ENCODE data around the gene EBLN1.

EBLN1 gene

DNA sequence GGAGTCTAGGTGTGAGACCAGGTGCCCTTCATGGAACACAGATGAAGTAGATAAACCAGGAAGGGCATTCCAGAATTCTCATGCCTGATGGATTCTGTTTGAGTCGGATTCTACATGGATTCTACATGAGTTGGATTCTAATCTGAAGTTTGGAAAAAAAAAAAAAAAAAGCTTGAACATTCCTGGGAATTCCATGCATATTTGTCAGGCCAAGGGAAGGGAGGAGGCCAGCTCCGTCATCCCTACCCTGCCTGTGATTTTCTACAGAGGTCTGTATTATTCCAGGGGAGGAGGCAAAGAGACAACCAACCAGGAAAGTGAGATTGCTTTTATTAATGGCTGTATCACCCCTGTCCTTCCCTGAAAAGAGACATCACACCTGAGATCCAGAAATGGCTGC is 27.8 kb upstream of the EBLN1 start:
- in situ Hi-C loops (cut with HindIII; ENCODE audit: low pct_unique_long_range_greater_than_20kb, low sequenced_read_pairs) = no loop called here
- no peak for DNase-seq (ENCODE audit: low read depth in 1 of 2, low spot score in 1 of 2)
- no peak for TF ChIP-seq JUND (IDR thresholded peaks at IDR 0.05; ENCODE audit: low read depth)

- in situ Hi-C loops (cut with HindIII; ENCODE audit: low pct_unique_long_range_greater_than_20kb, low sequenced_read_pairs) = no loop called here
- no peak for TF ChIP-seq JUND (IDR thresholded peaks at IDR 0.05; ENCODE audit: low read depth)
- DNase-seq (ENCODE audit: low read depth in 1 of 2, low spot score in 1 of 2) = no peak
These were observed 27.0 kb upstream of the EBLN1 start for GRCh38 chr10:22244855-22245254.

DNA sequence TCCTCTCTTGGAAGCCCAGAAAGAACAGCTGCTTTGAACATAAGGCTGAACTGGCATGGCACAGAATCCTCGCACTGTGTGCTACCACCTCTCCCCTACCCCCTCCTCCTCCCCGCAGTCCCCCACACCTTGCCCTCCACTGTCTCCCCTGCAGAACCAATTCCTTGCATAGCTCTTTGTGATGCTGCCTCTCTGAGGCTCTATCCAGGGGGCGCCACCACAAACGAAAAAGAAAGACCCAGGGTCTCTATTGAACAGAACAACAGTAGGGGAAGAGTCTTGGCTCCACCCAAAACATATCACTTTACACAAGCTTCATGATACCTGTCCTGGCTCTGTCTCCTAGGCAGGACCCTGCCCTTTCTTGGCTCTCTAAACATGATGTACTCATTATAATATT is 26.2 kb upstream of the EBLN1 start:
- in situ Hi-C loops (cut with HindIII; ENCODE audit: low pct_unique_long_range_greater_than_20kb, low sequenced_read_pairs) = no loop called here
- no peak for TF ChIP-seq JUND (IDR thresholded peaks at IDR 0.05; ENCODE audit: low read depth)
- DNase-seq (ENCODE audit: low read depth in 1 of 2, low spot score in 1 of 2) = no peak

DNA sequence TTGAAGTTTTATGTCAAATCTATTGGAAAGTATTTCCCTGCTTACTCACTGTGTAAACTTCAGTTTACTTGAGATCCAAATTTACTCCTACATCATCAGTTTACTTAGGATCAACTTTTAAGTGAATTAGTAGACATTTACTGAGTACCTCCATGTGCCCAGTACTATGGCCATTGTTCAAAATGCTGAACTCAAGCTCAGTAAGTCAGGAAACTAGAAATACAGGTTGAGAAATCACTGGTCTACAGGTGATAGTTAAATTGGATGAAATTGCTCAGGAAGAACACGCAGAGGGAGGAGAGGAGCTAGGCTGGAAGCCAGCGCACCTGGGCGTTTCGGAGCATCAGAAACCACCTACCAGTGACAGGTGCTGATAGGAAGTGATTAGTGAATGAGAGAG is 25.5 kb upstream of the EBLN1 start:
- DNase-seq (ENCODE audit: low read depth in 1 of 2, low spot score in 1 of 2) = no peak
- in situ Hi-C loops (cut with HindIII; ENCODE audit: low pct_unique_long_range_greater_than_20kb, low sequenced_read_pairs) = no loop called here
- TF ChIP-seq JUND (IDR thresholded peaks at IDR 0.05; ENCODE audit: low read depth) = no peak

- in situ Hi-C loops (cut with HindIII; ENCODE audit: low pct_unique_long_range_greater_than_20kb, low sequenced_read_pairs) = no loop called here
- TF ChIP-seq JUND (IDR thresholded peaks at IDR 0.05; ENCODE audit: low read depth) = no peak
- DNase-seq (ENCODE audit: low read depth in 1 of 2, low spot score in 1 of 2) = no peak
These were observed 13.4 kb upstream of the EBLN1 start for GRCh38 chr10:22231260-22231659.

DNA sequence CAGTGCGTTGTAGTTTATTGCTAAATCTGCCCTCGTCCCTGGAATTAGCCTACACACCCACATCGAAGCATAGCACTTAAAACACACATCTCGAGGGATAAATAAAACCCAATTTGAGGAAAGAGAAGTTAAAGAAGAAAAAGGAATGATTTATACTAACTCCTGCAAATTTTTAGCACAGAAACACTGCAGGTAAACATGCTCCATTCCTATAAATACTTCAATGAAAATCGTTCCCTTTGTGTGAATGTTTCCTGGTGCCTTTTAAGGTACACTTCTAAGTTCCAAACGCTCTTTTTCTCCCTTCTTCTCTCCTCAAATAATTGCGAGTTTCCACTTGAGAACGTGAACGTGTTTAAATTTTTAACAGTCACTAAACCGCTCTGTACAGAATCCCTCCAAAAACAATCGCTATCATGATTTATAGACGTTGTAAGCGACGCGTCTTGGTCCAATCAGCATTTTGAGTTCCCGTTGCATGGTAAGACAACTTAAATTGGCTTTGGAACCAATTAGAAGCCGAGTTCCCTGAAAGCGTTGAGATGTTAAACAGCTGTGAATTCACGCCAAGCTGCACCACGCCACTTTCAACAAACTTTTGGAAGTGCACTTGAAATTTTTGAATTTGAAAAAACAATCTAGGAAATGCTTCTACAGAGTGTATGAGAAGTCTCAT is 12.5 kb upstream of the EBLN1 start:
- in situ Hi-C loops (cut with HindIII; ENCODE audit: low pct_unique_long_range_greater_than_20kb, low sequenced_read_pairs) = no loop called here
- no peak for DNase-seq (ENCODE audit: low read depth in 1 of 2, low spot score in 1 of 2)
- no peak for TF ChIP-seq JUND (IDR thresholded peaks at IDR 0.05; ENCODE audit: low read depth)

DNA sequence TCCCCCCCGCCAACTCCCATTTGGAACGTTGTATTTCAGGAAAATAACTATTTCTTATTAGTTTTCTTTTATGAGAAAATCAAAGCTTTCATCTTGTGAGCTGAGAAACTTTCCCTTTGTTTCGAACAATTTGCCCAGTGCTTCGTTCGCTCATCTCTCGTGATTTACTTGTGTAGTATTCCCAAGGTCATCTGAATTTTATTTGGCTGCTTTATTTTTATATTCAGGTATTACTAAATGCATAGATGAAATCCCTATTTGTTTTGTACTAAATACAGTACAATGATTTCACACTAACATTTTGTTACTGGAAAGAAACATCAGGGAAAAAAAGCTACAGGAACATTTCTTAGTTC is 12.0 kb upstream of the EBLN1 start:
- no peak for DNase-seq (ENCODE audit: low read depth in 1 of 2, low spot score in 1 of 2)
- no peak for TF ChIP-seq JUND (IDR thresholded peaks at IDR 0.05; ENCODE audit: low read depth)
- in situ Hi-C loops (cut with HindIII; ENCODE audit: low pct_unique_long_range_greater_than_20kb, low sequenced_read_pairs) = no loop called here

- TF ChIP-seq JUND (IDR thresholded peaks at IDR 0.05; ENCODE audit: low read depth) = no peak
- DNase-seq (ENCODE audit: low read depth in 1 of 2, low spot score in 1 of 2) = no peak
- in situ Hi-C loops (cut with HindIII; ENCODE audit: low pct_unique_long_range_greater_than_20kb, low sequenced_read_pairs) = no loop called here
These were observed 11.4 kb upstream of the EBLN1 start for GRCh38 chr10:22228943-22229801.

DNA sequence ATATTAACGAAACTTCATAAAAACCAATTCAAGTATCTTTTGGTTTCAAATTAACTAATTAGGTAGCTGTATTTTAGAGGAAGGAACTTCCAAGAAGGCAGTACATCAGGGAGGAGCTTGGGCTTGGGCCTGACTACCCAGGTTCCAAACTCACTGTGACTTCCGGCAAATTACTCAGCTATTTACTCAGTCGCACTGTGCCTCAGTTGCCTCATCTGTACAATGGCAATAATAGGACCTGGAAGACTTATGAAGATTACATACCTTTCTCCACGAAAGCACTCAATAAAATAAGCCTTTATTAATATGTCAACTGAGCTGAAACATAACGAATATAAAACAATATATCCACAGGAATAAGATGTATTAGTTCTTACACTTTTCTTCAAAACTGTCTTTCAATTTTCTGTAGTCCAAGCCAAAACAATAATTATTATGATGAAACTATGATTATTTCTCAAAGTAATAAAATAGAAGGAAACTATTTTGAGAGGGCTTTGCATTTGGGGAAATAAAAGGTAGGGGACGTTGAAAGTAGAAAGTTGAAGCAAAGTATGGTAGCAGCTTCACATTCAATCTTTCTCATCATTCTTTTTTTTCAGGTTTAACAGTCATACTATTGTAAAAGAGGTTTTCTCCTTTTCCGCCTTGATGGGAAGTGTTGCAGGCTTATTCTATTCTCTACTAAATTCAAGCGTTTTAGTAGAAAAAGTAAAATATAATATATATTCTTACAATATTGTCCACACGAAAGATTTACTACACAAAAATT is 10.5 kb upstream of the EBLN1 start:
- TF ChIP-seq JUND (IDR thresholded peaks at IDR 0.05; ENCODE audit: low read depth) = no peak
- in situ Hi-C loops (cut with HindIII; ENCODE audit: low pct_unique_long_range_greater_than_20kb, low sequenced_read_pairs) = no loop called here

DNA sequence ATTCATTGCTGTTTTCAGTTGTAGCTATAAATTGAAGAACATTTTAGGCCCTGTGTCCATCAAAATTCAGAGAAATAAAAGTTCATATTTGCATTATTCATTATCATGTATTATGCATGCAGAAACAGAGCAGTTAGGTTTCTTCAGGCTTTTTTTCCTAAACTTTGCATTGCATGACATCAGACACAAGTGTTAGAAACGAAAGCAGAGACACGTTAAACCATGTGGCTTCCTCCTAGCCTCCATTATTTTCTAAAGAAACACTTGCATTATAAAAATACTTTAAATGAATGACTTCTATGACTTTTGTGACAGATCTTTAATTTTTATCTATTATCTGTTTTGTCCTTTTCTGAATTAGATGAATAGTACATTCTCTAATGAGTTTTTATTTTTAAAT is 8.8 kb upstream of the EBLN1 start:
- TF ChIP-seq JUND (IDR thresholded peaks at IDR 0.05; ENCODE audit: low read depth) = no peak
- DNase-seq (ENCODE audit: low read depth in 1 of 2, low spot score in 1 of 2) = no peak
- in situ Hi-C loops (cut with HindIII; ENCODE audit: low pct_unique_long_range_greater_than_20kb, low sequenced_read_pairs) = no loop called here

More for the DNA sequence above, 10.5 kb upstream of the EBLN1 start:
- DNase-seq (ENCODE audit: low read depth in 1 of 2, low spot score in 1 of 2) = no peak

- TF ChIP-seq JUND (IDR thresholded peaks at IDR 0.05; ENCODE audit: low read depth) = no peak
- DNase-seq (ENCODE audit: low read depth in 1 of 2, low spot score in 1 of 2) = no peak
- in situ Hi-C loops (cut with HindIII; ENCODE audit: low pct_unique_long_range_greater_than_20kb, low sequenced_read_pairs) = no loop called here
These were observed 4.7 kb upstream of the EBLN1 start for GRCh38 chr10:22222236-22223190.

DNA sequence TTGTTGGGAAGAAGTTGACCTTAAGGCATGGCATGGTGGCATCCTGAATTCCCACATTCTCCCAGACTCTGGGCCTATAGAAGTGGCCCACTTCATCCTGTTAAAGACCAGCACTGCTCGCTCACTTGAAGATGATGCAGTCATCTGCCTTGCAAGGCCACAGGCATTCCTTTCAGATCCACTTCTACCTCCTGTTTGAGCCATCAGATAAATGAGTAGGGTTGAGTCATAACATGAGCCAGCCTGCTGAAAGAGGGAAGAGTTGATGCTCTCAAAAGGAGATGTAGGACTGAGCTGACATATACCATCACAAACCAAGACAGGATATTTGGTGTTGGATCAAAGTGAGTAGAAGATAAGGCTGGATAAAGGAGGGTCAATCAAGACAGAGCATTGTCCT is 1.5 kb upstream of the EBLN1 start:
- in situ Hi-C loops (cut with HindIII; ENCODE audit: low pct_unique_long_range_greater_than_20kb, low sequenced_read_pairs) = no loop called here

More for the DNA sequence above, 1.5 kb upstream of the EBLN1 start:
- TF ChIP-seq JUND (IDR thresholded peaks at IDR 0.05; ENCODE audit: low read depth) = no peak
- DNase-seq (ENCODE audit: low read depth in 1 of 2, low spot score in 1 of 2) = no peak

Measured in T47D (cell line).